PC-9 (cell line): ENCODE data around the gene MAGEA6.
"Not testable (repeated sequence)": the region's sequence is repeated elsewhere in the genome, so short reads cannot be mapped to it uniquely, and the experiment has no call there.

ENCODE experiments used
- CTCF ChIP-seq: fragments of 200-600 bp; sonication (generic); conservative IDR thresholded peaks from 2 replicates; pipeline ENCODE4 v1.6.1; 2017; ENCODE audit warnings: mixed run types, antibody characterized with exemption, mild to moderate bottlenecking, moderate library complexity
- EZH2 ChIP-seq: fragments of 200-600 bp; sonication (generic); IDR thresholded peaks from 2 replicates; pipeline ENCODE4 v1.8.0; 2017; ENCODE audit warnings: antibody characterized with exemption, low read depth

GRCh38 chrX:152758918-152759317, 10.6 kb downstream of the MAGEA6 start, which contains the start of gene CSAG3:
- TF ChIP-seq CTCF, EZH2: not testable (repeated sequence)
